ENCODE results near the gene TRAK2.
"Not testable (repeated sequence)": the region's sequence is repeated elsewhere in the genome, so short reads cannot be mapped to it uniquely, and the experiment has no call there.

The TRAK2 gene

DNA sequence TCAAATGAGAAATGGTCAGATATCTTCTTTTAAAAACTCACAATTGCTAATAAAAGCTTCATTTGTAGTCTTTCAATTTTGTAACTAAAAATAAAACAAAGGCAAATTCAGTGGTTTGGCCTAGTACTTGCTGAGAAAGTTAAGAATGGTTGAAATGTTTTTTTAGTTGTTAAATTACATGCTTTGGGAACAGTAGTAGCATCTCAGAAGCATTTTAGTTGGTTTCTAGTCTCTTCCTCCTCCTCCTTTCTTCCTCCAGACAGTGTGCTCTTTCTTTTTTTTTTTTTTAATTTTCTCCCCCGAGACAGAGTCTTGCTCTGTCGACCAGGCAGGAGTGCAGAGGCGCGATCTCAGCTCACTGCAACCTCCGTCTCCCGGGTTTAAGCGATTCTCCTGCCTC is 9.8 kb downstream of the TRAK2 start:
- DNase-seq (ENCODE audit: extremely low read depth, low read depth): no peak
- no peak overlapping the region for H3K4me3 ChIP-seq (replicated peaks; ENCODE audit: low read depth, low read length)
- TF ChIP-seq, protein P1, sequence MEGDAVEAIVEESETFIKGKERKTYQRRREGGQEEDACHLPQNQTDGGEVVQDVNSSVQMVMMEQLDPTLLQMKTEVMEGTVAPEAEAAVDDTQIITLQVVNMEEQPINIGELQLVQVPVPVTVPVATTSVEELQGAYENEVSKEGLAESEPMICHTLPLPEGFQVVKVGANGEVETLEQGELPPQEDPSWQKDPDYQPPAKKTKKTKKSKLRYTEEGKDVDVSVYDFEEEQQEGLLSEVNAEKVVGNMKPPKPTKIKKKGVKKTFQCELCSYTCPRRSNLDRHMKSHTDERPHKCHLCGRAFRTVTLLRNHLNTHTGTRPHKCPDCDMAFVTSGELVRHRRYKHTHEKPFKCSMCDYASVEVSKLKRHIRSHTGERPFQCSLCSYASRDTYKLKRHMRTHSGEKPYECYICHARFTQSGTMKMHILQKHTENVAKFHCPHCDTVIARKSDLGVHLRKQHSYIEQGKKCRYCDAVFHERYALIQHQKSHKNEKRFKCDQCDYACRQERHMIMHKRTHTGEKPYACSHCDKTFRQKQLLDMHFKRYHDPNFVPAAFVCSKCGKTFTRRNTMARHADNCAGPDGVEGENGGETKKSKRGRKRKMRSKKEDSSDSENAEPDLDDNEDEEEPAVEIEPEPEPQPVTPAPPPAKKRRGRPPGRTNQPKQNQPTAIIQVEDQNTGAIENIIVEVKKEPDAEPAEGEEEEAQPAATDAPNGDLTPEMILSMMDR (IDR thresholded peaks at IDR 0.05; ENCODE audit: low read depth, low read length, missing control alignments): no peak

DNA sequence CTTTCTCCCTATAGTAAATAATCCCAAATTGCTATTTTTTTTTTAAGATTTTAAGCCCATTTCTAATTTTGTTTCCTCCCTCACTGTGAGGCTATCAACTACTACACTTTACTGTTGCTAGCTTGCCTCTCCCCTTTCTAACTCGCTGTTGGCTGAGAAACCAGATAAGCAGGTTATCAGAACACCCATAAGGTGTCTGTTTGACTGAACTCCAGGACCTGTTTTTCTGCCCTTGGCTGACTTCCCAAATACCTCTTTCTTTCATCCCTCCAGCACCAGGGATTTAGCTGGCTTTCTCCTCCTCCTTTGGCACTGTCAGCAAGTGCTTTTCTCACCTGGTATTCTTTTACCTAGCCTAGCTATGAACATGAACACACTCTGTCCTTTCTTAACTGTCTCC is 11.1 kb downstream of the TRAK2 start:
- H3K4me3 ChIP-seq (replicated peaks; ENCODE audit: low read depth, low read length): no peak overlapping the region
- no peak for DNase-seq (ENCODE audit: extremely low read depth, low read depth)
- TF ChIP-seq, protein P1 (IDR thresholded peaks at IDR 0.05; ENCODE audit: low read depth, low read length, missing control alignments): no peak

DNA sequence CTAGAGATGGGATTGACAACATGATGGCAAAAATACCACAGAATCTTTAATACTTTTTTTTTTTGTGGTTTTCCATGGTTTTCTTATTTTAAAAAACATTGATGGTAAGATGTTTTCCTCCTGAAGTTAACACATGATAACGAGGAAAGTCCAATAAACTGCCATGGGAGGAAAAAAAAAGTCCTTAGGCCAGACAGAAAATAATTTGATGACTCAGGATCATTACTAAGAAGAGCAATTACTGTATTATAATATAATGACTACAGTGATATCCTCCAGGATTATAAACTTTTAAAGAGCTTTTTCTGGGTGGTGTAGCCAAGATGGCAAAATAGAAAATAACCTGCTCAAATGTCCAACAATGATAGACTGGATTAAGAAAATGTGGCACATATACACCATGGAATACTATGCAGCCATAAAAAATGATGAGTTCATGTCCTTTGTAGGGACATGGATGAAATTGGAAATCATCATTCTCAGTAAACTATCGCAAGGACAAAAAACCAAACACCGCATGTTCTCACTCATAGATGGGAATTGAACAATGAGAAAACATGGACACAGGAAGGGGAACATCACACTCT is 11.8 kb downstream of the TRAK2 start:
- not testable (repeated sequence) for H3K4me3 ChIP-seq (replicated peaks; ENCODE audit: low read depth, low read length); DNase-seq (ENCODE audit: extremely low read depth, low read depth)

DNA sequence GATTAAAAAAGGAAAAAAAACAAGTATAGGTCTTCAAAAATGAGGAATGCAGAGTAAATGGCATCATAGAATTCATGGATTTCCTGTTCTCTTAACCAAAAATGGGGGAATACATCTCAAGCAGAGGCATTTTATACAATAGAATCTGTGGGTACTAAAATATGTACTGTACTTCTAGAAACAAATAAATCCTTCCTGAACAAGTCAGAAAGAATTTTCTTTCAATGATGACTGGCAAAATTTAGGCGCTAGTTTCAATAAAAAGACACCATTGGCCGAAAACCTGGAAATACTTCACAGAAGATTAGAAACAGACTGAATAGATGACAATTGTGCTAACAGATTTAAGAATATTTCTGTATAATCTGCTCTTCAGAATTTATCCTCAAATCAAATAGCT is 15.1 kb downstream of the TRAK2 start:
- no peak overlapping the region for H3K4me3 ChIP-seq (replicated peaks; ENCODE audit: low read depth, low read length)
- TF ChIP-seq, protein P1 (IDR thresholded peaks at IDR 0.05; ENCODE audit: low read depth, low read length, missing control alignments): no peak
- DNase-seq (ENCODE audit: extremely low read depth, low read depth): no peak

DNA sequence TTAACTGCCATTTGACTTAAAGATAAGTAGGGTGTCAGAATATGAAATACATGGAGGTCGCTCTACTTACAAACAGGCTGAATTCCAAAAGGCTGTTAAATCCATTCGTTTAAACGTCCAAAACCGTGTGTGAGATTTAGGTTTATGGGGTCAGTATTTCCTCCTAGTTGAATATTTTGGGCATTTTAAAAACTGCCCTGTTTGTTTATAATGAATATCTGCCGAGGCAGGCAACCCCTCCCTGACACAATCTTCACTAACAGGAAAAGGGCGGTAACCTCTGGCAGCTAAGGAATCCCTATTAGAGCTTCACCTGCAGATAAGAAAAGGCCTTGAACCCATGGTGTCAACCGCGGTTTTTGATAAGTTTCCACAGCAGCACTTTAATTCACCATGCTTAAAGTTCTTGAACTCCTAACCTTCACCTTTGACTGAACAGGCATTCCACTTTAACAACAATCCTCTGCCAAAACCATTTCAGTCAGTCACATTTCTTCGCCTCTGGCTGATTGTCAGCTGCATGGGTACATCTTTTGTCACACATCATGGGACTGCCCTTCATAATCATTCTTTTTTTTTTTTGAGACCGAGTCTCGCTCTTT is 17.8 kb downstream of the TRAK2 start:
- DNase-seq (ENCODE audit: extremely low read depth, low read depth): no peak
- no peak overlapping the region for H3K4me3 ChIP-seq (replicated peaks; ENCODE audit: low read depth, low read length)
- TF ChIP-seq, protein P1 (IDR thresholded peaks at IDR 0.05; ENCODE audit: low read depth, low read length, missing control alignments): no peak

DNA sequence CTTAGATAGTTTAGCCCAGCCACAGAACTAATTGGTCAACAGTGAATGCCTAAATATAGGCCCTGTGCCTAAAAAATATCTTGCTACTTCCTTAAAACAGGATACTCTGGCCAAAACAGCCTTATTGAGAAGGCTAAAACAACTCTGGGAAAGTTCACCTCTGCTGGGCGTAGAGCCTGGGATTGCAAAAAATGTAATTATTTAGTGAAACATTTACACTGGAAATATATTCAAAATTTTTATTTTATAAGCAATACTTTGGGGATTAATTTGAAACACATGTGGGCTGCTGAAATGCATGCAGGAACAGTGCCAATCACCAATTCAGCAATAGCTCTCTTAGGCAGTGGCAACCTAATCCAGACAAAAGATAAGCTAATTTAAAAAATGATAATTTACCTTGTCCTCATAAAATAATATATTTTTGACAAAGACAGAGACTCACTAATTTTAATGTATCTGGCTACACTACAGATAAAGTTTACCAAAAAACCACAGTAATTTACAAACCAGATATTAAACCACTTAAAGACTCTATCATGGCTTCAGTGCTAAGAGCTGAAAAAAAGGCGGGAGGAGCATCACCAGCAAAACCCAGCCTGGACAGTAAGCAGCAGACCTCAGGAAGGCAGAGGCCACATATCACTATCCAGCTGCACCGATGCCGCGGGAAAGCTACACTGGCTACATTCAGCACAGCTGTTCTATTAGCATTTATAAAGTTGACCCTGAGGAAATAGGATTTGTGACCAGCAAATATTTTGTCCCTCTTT is 18.5 kb downstream of the TRAK2 start:
- DNase-seq (ENCODE audit: extremely low read depth, low read depth): no peak
- no peak overlapping the region for H3K4me3 ChIP-seq (replicated peaks; ENCODE audit: low read depth, low read length)
- TF ChIP-seq, protein P1 (IDR thresholded peaks at IDR 0.05; ENCODE audit: low read depth, low read length, missing control alignments): no peak

DNA sequence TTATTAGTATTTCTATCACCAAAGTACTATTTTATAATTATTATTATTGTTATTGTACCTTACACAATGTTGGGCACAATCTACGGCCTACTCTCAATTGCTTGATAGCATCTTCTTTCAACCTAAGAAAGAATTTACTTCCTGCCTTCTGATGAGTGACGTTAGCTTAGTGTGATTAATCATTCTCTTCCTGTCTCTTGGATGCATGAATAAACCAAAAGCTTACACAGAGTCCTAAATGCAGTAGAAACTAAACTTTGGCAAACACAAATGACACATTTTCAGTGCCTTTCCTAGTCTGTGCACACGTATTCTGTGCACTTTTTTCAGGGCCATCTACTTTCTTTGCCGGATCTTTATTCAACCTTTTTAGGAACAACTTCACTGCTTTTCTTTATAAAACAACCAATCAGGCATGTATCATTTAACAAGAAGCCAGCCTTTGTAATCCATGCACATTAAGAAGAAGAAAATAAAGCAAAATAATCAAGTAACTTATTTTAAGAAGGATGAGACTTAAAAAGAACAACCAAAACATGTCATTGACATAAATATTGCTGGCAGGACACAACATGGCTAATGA is 19.1 kb downstream of the TRAK2 start:
- TF ChIP-seq, protein P1 (IDR thresholded peaks at IDR 0.05; ENCODE audit: low read depth, low read length, missing control alignments): no peak
- DNase-seq (ENCODE audit: extremely low read depth, low read depth): no peak
- H3K4me3 ChIP-seq (replicated peaks; ENCODE audit: low read depth, low read length): no peak overlapping the region

Measured in HFF-Myc (cell line).